Endothelial cell of umbilical vein (primary cell): ENCODE results near the gene CMBL.

Experiments
- EZH2 ChIP-seq: IDR thresholded peaks from 2 replicates; pipeline ENCODE4 v1.6.1; 2012; ENCODE audit warnings: borderline replicate concordance, low read depth, mild to moderate bottlenecking, moderate library complexity, low read length, inconsistent platforms; ENCODE audit not compliant: severe bottlenecking
- FOS ChIP-seq: IDR thresholded peaks from 2 replicates; pipeline ENCODE4 v1.6.1; 2011; ENCODE audit warnings: mild to moderate bottlenecking, low read length, moderate library complexity, borderline replicate concordance; ENCODE audit not compliant: insufficient read depth
- MAX ChIP-seq: IDR thresholded peaks from 2 replicates; pipeline ENCODE4 v1.6.1; 2011; ENCODE audit not compliant: insufficient read depth, insufficient read length
- POLR2A ChIP-seq: IDR thresholded peaks from 2 replicates; pipeline ENCODE4 v1.6.1; 2012; ENCODE audit warnings: low read depth, mild to moderate bottlenecking, control low read depth, low read length
- POLR2AphosphoS5 ChIP-seq: IDR thresholded peaks from 2 replicates; pipeline ENCODE4 v1.6.1; 2012; ENCODE audit warnings: low read depth, mild to moderate bottlenecking, control low read depth, low read length, moderate library complexity; ENCODE audit not compliant: insufficient read depth
- TF ChIP-seq, protein P1 (sequence below), 2 donors: IDR thresholded peaks; 1 replicate in 1 of 2; 2 replicates in 1 of 2; pipeline ENCODE4 v1.5.1; 2011; ENCODE audit warnings: low read length in 2 of 2, mild to moderate bottlenecking in 2 of 2, moderate library complexity in 2 of 2, control low read depth in 1 of 2, inconsistent platforms in 1 of 2, low read depth in 1 of 2; ENCODE audit not compliant: insufficient read depth in 1 of 2; ENCODE audit errors: extremely low read depth in 1 of 2

DNA sequence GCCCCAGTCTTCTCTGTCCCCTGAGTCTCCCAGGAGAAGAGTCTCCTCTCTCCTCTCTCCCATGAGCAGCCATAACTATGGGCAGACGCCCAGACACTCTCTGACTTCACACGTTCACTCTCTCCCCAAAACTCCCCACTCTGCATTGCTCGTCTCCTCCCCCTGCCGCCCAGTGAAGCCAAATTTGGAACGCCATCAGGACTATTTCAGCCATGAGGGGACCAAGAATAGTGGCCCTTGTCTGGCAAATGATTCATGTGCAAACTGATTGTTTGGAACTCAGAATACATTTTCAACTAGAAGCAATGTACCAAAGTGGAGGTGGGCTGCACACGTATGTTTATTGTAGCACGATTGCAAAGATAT lies 20.9 kb downstream of the CMBL start:
- TF ChIP-seq POLR2AphosphoS5 (no peak), MAX (no peak), POLR2A (no peak), EZH2 (no peak), FOS (no peak)
- TF ChIP-seq, protein P1, sequence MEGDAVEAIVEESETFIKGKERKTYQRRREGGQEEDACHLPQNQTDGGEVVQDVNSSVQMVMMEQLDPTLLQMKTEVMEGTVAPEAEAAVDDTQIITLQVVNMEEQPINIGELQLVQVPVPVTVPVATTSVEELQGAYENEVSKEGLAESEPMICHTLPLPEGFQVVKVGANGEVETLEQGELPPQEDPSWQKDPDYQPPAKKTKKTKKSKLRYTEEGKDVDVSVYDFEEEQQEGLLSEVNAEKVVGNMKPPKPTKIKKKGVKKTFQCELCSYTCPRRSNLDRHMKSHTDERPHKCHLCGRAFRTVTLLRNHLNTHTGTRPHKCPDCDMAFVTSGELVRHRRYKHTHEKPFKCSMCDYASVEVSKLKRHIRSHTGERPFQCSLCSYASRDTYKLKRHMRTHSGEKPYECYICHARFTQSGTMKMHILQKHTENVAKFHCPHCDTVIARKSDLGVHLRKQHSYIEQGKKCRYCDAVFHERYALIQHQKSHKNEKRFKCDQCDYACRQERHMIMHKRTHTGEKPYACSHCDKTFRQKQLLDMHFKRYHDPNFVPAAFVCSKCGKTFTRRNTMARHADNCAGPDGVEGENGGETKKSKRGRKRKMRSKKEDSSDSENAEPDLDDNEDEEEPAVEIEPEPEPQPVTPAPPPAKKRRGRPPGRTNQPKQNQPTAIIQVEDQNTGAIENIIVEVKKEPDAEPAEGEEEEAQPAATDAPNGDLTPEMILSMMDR (IDR thresholded peaks at IDR 0.05; ENCODE audit: extremely low read depth in 1 of 2, insufficient read depth in 1 of 2, low read depth in 1 of 2, low read length in 2 of 2): no peak
